Kidney epithelial cell (primary cell): ENCODE data around the gene CST5. TPM values are rescaled to one million over a fixed set of nuclear protein-coding genes. Genes with fewer than 3 reads are reported as not detected.
"Not testable (repeated sequence)": the region's sequence is repeated elsewhere in the genome, so short reads cannot be mapped to it uniquely, and the experiment has no call there.

Experiments used
- DNase-seq: peaks from one replicate; pipeline ENCODE4 v3.0.0-alpha.2; 2010; ENCODE audit warnings: low read depth
- H3K27me3 ChIP-seq: 2 replicates; pipeline ENCODE4 v1.6.0; 2011; ENCODE audit warnings: low read length; ENCODE audit not compliant: control insufficient read depth, insufficient read depth
- H3K36me3 ChIP-seq: 2 replicates; pipeline ENCODE4 v1.5.1; 2011; ENCODE audit warnings: low read length; ENCODE audit not compliant: control insufficient read depth, insufficient read depth
- H3K4me3 ChIP-seq: 2 replicates; pipeline ENCODE4 v1.5.1; 2011; ENCODE audit warnings: low read depth, mild to moderate bottlenecking, control low read depth, low read length
- total RNA-seq: library from RNA; depleted of rRNA; stranded (reverse); fragments of >200 nt; gene quantifications from 2 replicates; pipeline ENCODE4 v1.2.3, GENCODE V29; 2015
- TF ChIP-seq, protein P1 (sequence below): IDR thresholded peaks from 2 replicates; pipeline ENCODE4 v1.5.1; 2011; ENCODE audit warnings: mild to moderate bottlenecking, moderate library complexity, low read length, control low read depth, inconsistent platforms; ENCODE audit not compliant: insufficient read depth, poor library complexity, severe bottlenecking

Gene CST5
- total RNA-seq, 1 donor from 2014 or later = 2.6 TPM

DNA sequence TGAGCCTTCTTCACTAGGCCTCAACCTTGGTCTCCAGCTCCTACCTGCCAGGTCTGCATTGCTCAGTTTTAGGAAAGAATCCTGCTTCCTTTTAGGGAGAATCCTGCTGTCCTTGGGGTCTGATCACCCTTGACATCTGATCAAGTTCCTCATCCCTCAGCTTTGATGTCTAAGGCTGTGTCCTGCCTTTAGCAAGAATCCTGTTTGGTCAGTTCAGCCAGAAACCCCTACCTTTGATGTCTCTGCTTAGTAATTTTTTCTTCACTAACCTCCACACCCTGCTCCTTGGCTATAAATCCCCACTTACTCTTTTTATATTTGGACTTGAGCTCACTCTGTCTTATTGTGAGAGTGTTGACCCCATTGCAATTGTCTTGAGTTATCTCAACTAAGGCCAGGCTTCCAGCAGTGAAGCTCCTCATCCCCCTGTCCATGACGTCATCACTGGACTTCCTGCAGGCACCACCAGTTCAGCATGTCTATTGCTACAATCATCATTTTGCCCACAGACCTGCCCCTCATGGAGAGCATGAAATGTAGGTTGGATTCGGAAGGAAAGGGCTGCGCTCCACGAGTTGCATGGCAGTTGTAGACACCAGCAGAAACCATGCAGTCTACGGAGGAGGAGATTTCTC, 4.7 kb upstream of the CST5 start:
- no peak for DNase-seq
- peaks cover 2% of the 10 kb centered on the region for H3K27me3 ChIP-seq
- TF ChIP-seq, protein P1, sequence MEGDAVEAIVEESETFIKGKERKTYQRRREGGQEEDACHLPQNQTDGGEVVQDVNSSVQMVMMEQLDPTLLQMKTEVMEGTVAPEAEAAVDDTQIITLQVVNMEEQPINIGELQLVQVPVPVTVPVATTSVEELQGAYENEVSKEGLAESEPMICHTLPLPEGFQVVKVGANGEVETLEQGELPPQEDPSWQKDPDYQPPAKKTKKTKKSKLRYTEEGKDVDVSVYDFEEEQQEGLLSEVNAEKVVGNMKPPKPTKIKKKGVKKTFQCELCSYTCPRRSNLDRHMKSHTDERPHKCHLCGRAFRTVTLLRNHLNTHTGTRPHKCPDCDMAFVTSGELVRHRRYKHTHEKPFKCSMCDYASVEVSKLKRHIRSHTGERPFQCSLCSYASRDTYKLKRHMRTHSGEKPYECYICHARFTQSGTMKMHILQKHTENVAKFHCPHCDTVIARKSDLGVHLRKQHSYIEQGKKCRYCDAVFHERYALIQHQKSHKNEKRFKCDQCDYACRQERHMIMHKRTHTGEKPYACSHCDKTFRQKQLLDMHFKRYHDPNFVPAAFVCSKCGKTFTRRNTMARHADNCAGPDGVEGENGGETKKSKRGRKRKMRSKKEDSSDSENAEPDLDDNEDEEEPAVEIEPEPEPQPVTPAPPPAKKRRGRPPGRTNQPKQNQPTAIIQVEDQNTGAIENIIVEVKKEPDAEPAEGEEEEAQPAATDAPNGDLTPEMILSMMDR = no peak
- H3K4me3 ChIP-seq = no peak overlapping the region
- no peaks in the 10 kb centered on the region for H3K36me3 ChIP-seq

GRCh38 chr20:23881371-23881770, 1.8 kb upstream of the CST5 start:
- DNase-seq = no peak
- H3K4me3 ChIP-seq = no peak overlapping the region
- TF ChIP-seq, protein P1 = no peak
- no peaks in the 10 kb centered on the region for H3K27me3 ChIP-seq
- H3K36me3 ChIP-seq = no peaks in the 10 kb centered on the region

- no peak for DNase-seq
- Histone ChIP-seq H3K36me3 (no peaks in the 10 kb centered on the region), H3K27me3 (no peaks in the 10 kb centered on the region), H3K4me3 (no peak overlapping the region)
- TF ChIP-seq, protein P1 = no peak
Measured at GRCh38 chr20:23880417-23880816, 869 bp upstream of the CST5 start.

GRCh38 chr20:23879811-23880374, 345 bp upstream of the CST5 start:
- TF ChIP-seq, protein P1 = no peak
- Histone ChIP-seq H3K4me3 (no peak overlapping the region), H3K36me3 (no peaks in the 10 kb centered on the region), H3K27me3 (no peaks in the 10 kb centered on the region)
- DNase-seq = peak; percentile 65

DNA sequence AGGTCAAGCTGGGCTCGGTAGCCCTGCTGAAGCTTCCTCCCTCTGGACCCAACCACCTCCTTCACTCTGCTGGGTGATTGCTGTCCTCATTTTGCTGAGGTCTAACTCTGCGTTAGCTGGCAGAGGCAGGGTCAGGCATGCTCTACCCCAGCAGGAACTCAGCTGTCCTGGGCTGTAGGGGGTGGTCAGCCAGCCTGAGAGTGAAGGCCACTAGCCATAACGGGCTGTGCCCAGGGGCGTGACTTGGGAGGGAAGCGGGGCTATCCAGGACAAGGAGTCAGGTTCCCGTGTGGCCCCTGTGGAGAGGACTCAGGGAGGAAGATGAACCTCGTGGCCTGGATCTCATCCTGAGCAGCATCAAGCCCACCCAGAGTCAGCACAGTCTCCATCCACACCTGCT, 761 bp downstream of the CST5 start:
- Histone ChIP-seq H3K4me3 (no peak overlapping the region), H3K36me3 (no peaks in the 10 kb centered on the region), H3K27me3 (no peaks in the 10 kb centered on the region)
- no peak for DNase-seq
- TF ChIP-seq, protein P1 = no peak

- not testable (repeated sequence) for H3K36me3 ChIP-seq, H3K27me3 ChIP-seq, DNase-seq, H3K4me3 ChIP-seq
Measured at GRCh38 chr20:23878016-23878542, 1.5 kb downstream of the CST5 start.
